ENCODE data around the gene HID1. TPM values are rescaled to one million over a fixed set of nuclear protein-coding genes. Genes with fewer than 3 reads are reported as not detected.

Gene HID1
- total and polyA plus RNA-seq, 9 of the 15 experiments (the other 6 are each of a cell fraction or from before 2014, with no cell fraction given), result 0.14 to 2.1 (median 0.54) TPM; not detected in 2

DNA sequence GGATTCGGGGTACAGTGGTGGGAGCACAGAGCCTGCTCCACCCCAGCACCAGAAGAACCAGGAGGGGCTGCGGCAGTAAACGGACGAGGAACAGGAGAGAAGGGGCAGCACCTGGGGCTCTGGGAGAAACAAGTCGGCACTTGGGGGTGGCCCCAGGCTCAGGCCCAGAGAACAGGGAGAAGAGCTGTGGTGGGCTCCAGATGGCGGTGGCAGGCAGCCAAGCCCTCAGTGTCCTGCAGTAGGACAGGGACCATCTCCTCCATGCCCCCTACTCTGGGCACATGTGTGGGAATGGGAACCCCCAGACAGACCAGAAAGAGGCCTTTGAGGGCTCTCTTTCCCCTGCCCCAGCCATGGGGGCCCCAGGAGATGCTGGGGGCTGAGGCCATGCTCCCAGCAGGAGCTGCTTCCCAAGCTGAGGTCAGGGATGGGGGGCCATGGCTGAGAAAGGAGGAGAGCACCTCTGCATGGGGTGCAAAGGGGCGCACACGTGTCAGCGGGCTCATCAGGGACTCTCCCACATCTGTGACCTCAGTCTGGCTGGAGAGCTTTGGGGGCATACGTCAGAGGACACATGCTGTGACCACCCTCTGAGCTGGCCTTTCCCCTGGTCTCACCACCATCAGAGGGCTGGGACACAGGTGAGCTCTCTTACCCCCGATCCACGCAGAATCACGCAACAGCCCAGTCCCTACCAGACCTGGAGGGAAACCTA lies 56.3 kb downstream of the HID1 start:
- ChIA-PET CTCF (ENCODE audit: low intra/inter-chr PET ratio) (no interaction called here), POLR2A (interaction anchor here (1.0 to 1.5 kb wide), 3 partner anchors 10 to 23 kb away, joined by 3 read pairs; partner anchors contain the start of gene FADS6)
- WGBS (ENCODE audit: insufficient coverage, low coverage, missing lambda C conversion rate), result 30% methylated on average over 11 of the region's 13 CpGs
- Histone ChIP-seq H3K9me3 (replicated peaks; ENCODE audit: control insufficient read depth, insufficient read depth, low read depth, low read length) (no peaks in the 10 kb centered on the region), H3K4me3 (no peak overlapping the region), H3K9ac (ENCODE audit: insufficient read depth in 1 of 2, low read depth in 2 of 2, low read length in 2 of 2) (no peak overlapping the region), H4K20me1 (replicated peaks; ENCODE audit: control insufficient read depth, insufficient read depth, low read length) (no peaks in the 10 kb centered on the region), H2AFZ (ENCODE audit: low read depth, low read length) (no peak overlapping the region), H3K4me1 (replicated peaks in 1 of 2; ENCODE audit: control insufficient read depth in 2 of 2, insufficient read depth in 2 of 2, low read length in 2 of 2) (peaks cover 2 to 34% of the 10 kb centered on the region in 2 experiments; a peak in 2 of 5 replicates), H3K9me1 (ENCODE audit: control insufficient read depth, insufficient read depth, low read length) (no peaks in the 10 kb centered on the region), H3K36me3 (ENCODE audit: control insufficient read depth, insufficient read depth, low read length) (no peaks in the 10 kb centered on the region), H3K79me2 (ENCODE audit: control insufficient read depth, insufficient read depth, low read length) (no peaks in the 10 kb centered on the region), H3K4me2 (ENCODE audit: insufficient read depth, low read length) (no peak overlapping the region), H3K27me3 (ENCODE audit: control insufficient read depth in 2 of 2, insufficient read depth in 2 of 2, low read length in 2 of 2) (no peaks in the 10 kb centered on the region), H3K27ac (ENCODE audit: extremely low read depth, low read depth, low read length) (no peak overlapping the region)
- DNase-seq (ENCODE audit: extremely low read depth in 1 of 4, low spot score in 3 of 4) (no peak), ATAC-seq (no peak), FAIRE-seq (no peak)
- no TSS peak for BruUV-seq (replicated peaks)
- TF ChIP-seq, protein P1, sequence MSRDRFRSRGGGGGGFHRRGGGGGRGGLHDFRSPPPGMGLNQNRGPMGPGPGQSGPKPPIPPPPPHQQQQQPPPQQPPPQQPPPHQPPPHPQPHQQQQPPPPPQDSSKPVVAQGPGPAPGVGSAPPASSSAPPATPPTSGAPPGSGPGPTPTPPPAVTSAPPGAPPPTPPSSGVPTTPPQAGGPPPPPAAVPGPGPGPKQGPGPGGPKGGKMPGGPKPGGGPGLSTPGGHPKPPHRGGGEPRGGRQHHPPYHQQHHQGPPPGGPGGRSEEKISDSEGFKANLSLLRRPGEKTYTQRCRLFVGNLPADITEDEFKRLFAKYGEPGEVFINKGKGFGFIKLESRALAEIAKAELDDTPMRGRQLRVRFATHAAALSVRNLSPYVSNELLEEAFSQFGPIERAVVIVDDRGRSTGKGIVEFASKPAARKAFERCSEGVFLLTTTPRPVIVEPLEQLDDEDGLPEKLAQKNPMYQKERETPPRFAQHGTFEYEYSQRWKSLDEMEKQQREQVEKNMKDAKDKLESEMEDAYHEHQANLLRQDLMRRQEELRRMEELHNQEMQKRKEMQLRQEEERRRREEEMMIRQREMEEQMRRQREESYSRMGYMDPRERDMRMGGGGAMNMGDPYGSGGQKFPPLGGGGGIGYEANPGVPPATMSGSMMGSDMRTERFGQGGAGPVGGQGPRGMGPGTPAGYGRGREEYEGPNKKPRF (IDR thresholded peaks at IDR 0.05; ENCODE audit: low read depth, low read length), result no peak
- no peak for TF ChIP-seq ZNF24 (IDR thresholded peaks at IDR 0.05)
- TF ChIP-seq TAF9B (IDR thresholded peaks at IDR 0.05; ENCODE audit: partially characterized antibody), result no peak
- TF ChIP-seq, protein P2, sequence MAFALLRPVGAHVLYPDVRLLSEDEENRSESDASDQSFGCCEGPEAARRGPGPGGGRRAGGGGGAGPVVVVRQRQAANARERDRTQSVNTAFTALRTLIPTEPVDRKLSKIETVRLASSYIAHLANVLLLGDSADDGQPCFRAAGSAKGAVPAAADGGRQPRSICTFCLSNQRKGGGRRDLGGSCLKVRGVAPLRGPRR (CRISPR knock-in tag; IDR thresholded peaks at IDR 0.05), result no peak
- TF ChIP-seq, protein P3, sequence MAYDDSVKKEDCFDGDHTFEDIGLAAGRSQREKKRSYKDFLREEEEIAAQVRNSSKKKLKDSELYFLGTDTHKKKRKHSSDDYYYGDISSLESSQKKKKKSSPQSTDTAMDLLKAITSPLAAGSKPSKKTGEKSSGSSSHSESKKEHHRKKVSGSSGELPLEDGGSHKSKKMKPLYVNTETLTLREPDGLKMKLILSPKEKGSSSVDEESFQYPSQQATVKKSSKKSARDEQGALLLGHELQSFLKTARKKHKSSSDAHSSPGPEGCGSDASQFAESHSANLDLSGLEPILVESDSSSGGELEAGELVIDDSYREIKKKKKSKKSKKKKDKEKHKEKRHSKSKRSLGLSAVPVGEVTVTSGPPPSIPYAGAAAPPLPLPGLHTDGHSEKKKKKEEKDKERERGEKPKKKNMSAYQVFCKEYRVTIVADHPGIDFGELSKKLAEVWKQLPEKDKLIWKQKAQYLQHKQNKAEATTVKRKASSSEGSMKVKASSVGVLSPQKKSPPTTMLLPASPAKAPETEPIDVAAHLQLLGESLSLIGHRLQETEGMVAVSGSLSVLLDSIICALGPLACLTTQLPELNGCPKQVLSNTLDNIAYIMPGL (CRISPR knock-in tag; IDR thresholded peaks at IDR 0.05), result no peak
- TF ChIP-seq ETV5 (CRISPR knock-in tag; IDR thresholded peaks at IDR 0.05; ENCODE audit: low read depth), result no peak
- no peak for TF ChIP-seq HDAC3 (IDR thresholded peaks at IDR 0.05; ENCODE audit: borderline replicate concordance, partially characterized antibody)
- TF ChIP-seq ZNF217 (CRISPR knock-in tag; IDR thresholded peaks at IDR 0.05), result no peak
- TF ChIP-seq PHF8 (IDR thresholded peaks at IDR 0.05; ENCODE audit: borderline replicate concordance, low read length), result no peak
- TF ChIP-seq CBX2 (IDR thresholded peaks at IDR 0.05; ENCODE audit: insufficient read depth, low read length, poor library complexity, severe bottlenecking), result no peak
- no peak for TF ChIP-seq ZNF696 (CRISPR knock-in tag; conservative IDR thresholded peaks at IDR 0.05)
- no peak for TF ChIP-seq NONO (IDR thresholded peaks at IDR 0.05; ENCODE audit: low read depth in 2 of 2, low read length in 1 of 2)
- TF ChIP-seq PTRF (tag; IDR thresholded peaks at IDR 0.05), result no peak
- no peak for TF ChIP-seq ESRRA (IDR thresholded peaks at IDR 0.05; ENCODE audit: borderline replicate concordance, low read depth)
- no peak for TF ChIP-seq CEBPB (tag; IDR thresholded peaks at IDR 0.05)
- TF ChIP-seq MIER1 (IDR thresholded peaks at IDR 0.05; ENCODE audit: low read depth), result no peak
- intact Hi-C loops (cut with micrococcal nuclease) (no loop called here), in situ Hi-C loops (cut with MboI) (no loop called here)
